K562 (cell line): ENCODE data around the gene KRTAP4-3.

Experiments used
- CTCF ChIP-seq, 3 experiments: IDR thresholded peaks in 2 of 3; conservative IDR thresholded peaks in 1 of 3; 2 replicates each; pipeline ENCODE4 v1.5.1; 2011 to 2012; ENCODE audit warnings: low read length in 3 of 3, mild to moderate bottlenecking in 3 of 3, control low read depth in 2 of 3, improper control_type of control experiment in 1 of 3, inconsistent platforms in 1 of 3, low read depth in 1 of 3, mixed read lengths in 1 of 3, moderate library complexity in 1 of 3; ENCODE audit not compliant: insufficient read depth in 2 of 3
- EZH2 ChIP-seq: IDR thresholded peaks from 2 replicates; pipeline ENCODE4 v1.6.1; 2012; ENCODE audit warnings: low read depth, mild to moderate bottlenecking, inconsistent platforms, low read length, borderline replicate concordance
- RFX5 ChIP-seq: IDR thresholded peaks from 2 replicates; pipeline ENCODE4 v1.6.1; 2011; ENCODE audit warnings: low read depth, mild to moderate bottlenecking, improper control_type of control experiment, low read length
- ZNF318 ChIP-seq, 2 experiments: fragments of 450-650 bp; IDR thresholded peaks; 2 replicates each; pipeline ENCODE4 v1.6.1; 2016; ENCODE audit warnings: mild to moderate bottlenecking in 2 of 2, borderline replicate concordance in 1 of 2, low read depth in 1 of 2, moderate library complexity in 1 of 2
- TF ChIP-seq, protein P1 (sequence below): sonication (generic); formaldehyde crosslinking; IDR thresholded peaks from 2 replicates; pipeline ENCODE4 v1.4.0; 2020; ENCODE audit warnings: mild to moderate bottlenecking, missing genetic modification reagents

DNA sequence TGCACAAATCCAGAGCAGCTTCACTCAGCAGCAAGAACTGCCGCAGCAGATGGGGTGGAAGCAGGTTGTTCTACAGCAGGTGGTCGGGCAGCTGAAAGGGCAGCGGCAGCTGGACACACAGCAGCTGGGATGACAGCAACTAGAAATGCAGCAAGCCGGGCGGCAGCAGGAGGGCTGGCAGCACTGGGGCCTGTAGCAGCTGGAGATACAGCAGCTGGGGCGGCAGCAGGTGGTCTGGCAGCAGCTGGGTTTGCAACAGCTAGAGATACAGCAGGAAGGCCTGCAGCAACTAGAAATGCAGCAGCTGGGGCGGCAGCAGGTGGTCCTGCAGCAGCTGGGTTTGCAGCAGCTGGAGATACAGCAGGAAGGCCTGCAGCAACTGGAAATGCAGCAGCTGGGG, 460 bp downstream of the KRTAP4-3 start:
- TF ChIP-seq EZH2 (no peak), ZNF318 (IDR thresholded peaks at IDR 0.05; ENCODE audit: borderline replicate concordance in 1 of 2, low read depth in 1 of 2) (no peak), CTCF (IDR thresholded peaks at IDR 0.05 in 2 of 3, conservative IDR thresholded peaks at IDR 0.05 in 1 of 3; ENCODE audit: insufficient read depth in 2 of 3, low read depth in 1 of 3, low read length in 3 of 3) (no peak), RFX5 (no peak)
- TF ChIP-seq, protein P1, sequence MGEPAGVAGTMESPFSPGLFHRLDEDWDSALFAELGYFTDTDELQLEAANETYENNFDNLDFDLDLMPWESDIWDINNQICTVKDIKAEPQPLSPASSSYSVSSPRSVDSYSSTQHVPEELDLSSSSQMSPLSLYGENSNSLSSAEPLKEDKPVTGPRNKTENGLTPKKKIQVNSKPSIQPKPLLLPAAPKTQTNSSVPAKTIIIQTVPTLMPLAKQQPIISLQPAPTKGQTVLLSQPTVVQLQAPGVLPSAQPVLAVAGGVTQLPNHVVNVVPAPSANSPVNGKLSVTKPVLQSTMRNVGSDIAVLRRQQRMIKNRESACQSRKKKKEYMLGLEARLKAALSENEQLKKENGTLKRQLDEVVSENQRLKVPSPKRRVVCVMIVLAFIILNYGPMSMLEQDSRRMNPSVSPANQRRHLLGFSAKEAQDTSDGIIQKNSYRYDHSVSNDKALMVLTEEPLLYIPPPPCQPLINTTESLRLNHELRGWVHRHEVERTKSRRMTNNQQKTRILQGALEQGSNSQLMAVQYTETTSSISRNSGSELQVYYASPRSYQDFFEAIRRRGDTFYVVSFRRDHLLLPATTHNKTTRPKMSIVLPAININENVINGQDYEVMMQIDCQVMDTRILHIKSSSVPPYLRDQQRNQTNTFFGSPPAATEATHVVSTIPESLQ (CRISPR knock-in tag), result no peak
